Esophagus squamous epithelium (tissue), 5 donors: ENCODE data around the gene NOL12. TPM values are rescaled to one million over a fixed set of nuclear protein-coding genes. Genes with fewer than 3 reads are reported as not detected.

ENCODE experiments used
- DNase-seq: peaks from one replicate; lab custom pipeline; 2025; lab: John Stamatoyannopoulos, UW
- H3K27ac ChIP-seq, 4 donors: fragments of 200-600 bp; sonication (generic); one replicate each; pipeline ENCODE4 v1.5.1; 2016 to 2019; ENCODE audit warnings: mild to moderate bottlenecking in 1 of 4
- H3K27me3 ChIP-seq, 4 donors: fragments of 200-600 bp; sonication (generic); 1 replicate in 3 of 4; 2 replicates in 1 of 4; pipeline versions ENCODE4 v1.5.1 to v1.6.0; 2017 to 2021; ENCODE audit warnings: antibody characterized with exemption in 1 of 4
- H3K36me3 ChIP-seq, 3 donors: fragments of 200-600 bp; sonication (generic); one replicate each; pipeline ENCODE4 v1.5.1; 2016 to 2019
- H3K4me1 ChIP-seq, 3 donors: fragments of 200-600 bp; sonication (generic); one replicate each; pipeline ENCODE4 v1.5.1; 2017 to 2019
- H3K4me3 ChIP-seq, 4 donors: fragments of 200-600 bp; sonication (generic); 1 replicate in 3 of 4; 2 replicates in 1 of 4; pipeline ENCODE4 v1.5.1; 2016 to 2019; ENCODE audit warnings: mild to moderate bottlenecking in 2 of 4, moderate library complexity in 1 of 4
- H3K9me3 ChIP-seq, 3 donors: fragments of 200-600 bp; sonication (generic); one replicate each; pipeline ENCODE4 v1.5.1; 2016 to 2019
- CTCF ChIP-seq, 6 experiments: fragments of 450-650 bp in 4 of 6; fragments of 200-600 bp in 2 of 6; sonication (generic) in 2 of 6; IDR thresholded peaks; one replicate each; pipeline ENCODE4 v1.5.1; 2016 to 2019; ENCODE audit warnings: antibody characterized with exemption in 6 of 6, mild to moderate bottlenecking in 4 of 6, moderate library complexity in 4 of 6
- POLR2A ChIP-seq, 4 donors: fragments of 450-650 bp; IDR thresholded peaks; one replicate each; pipeline ENCODE4 v1.6.1; 2017; ENCODE audit warnings: antibody characterized with exemption in 4 of 4, mild to moderate bottlenecking in 4 of 4, moderate library complexity in 3 of 4
- WGBS, 2 donors: methylation state at CpG; one replicate each; pipeline ENCODE4 v1.1.5; 2018; 5-methylcytosine and 5-hydroxymethylcytosine counted together
- intact Hi-C: fragments of 100-400 bp; cut with DNase I; formaldehyde crosslinking; loops from one replicate; pipeline ENCODE4 v1.15.0; 2022
- total RNA-seq, 4 donors: library from RNA; depleted of rRNA; stranded (reverse); fragments of >200 nt; gene quantifications; one replicate each; pipeline ENCODE4 v1.1.0, GENCODE V29; 2016
- donor health status: DM: yes; HTN: yes; CAD: no.

NOL12 gene
- total RNA-seq, 4 donors from 2014 or later: 34.3 to 44.5 (median 40.8) TPM

GRCh38 chr22:37725551-37726240 lies 39.6 kb downstream of the NOL12 start:
- intact Hi-C loops: no loop called here

GRCh38 chr22:37726241-37726887 lies 40.2 kb downstream of the NOL12 start:
- intact Hi-C loops: no loop called here
- 53 to 66% methylated on average over 3 to 4 of the region's 20 CpGs for WGBS, 2 donors
- Histone ChIP-seq H3K4me1 (peaks cover 0 to 15% (median 9%) of the 10 kb centered on the region in 3 donors), H3K4me3 (no peak overlapping the region), H3K27ac (no peak overlapping the region), H3K9me3 (no peaks in the 10 kb centered on the region), H3K27me3 (no peaks in the 10 kb centered on the region), H3K36me3 (peaks cover 0 to 11% (median 0%) of the 10 kb centered on the region in 3 donors)
- DNase-seq: no peak
- TF ChIP-seq CTCF (IDR thresholded peaks at IDR 0.05) (peak in 1 of 6 experiments; percentile 40), POLR2A (IDR thresholded peaks at IDR 0.05) (no peak)

More at GRCh38 chr22:37725551-37726240, 39.6 kb downstream of the NOL12 start:
- Histone ChIP-seq H3K27ac (no peak overlapping the region), H3K9me3 (no peaks in the 10 kb centered on the region), H3K4me1 (peaks cover 0 to 15% (median 9%) of the 10 kb centered on the region in 3 donors), H3K4me3 (no peak overlapping the region), H3K27me3 (no peaks in the 10 kb centered on the region), H3K36me3 (peaks cover 0 to 11% (median 0%) of the 10 kb centered on the region in 3 donors)
- TF ChIP-seq POLR2A (IDR thresholded peaks at IDR 0.05) (no peak), CTCF (IDR thresholded peaks at IDR 0.05) (no peak)
- 92 to 97% methylated on average over 13 to 16 of the region's 25 CpGs for WGBS, 2 donors
- DNase-seq: no peak

- 100% methylated on average over 1 of the region's 1 CpG; no CpG with 5 or more reads in 1 of the 2 donors for WGBS, 2 donors
- no peaks in the 10 kb centered on the region for H3K27me3 ChIP-seq
- no peak overlapping the region for H3K4me3 ChIP-seq
- peak overlapping the region in 3 of 4 donors; percentile 65 to 70 (median 68) for H3K27ac ChIP-seq
- peaks cover 0 to 15% (median 9%) of the 10 kb centered on the region in 3 donors for H3K4me1 ChIP-seq
- no peak for TF ChIP-seq POLR2A (IDR thresholded peaks at IDR 0.05)
- TF ChIP-seq CTCF (IDR thresholded peaks at IDR 0.05): no peak
- H3K9me3 ChIP-seq: no peaks in the 10 kb centered on the region
- H3K36me3 ChIP-seq: peaks cover 0 to under 1% (median 0%) of the 10 kb centered on the region in 3 donors
- intact Hi-C loops: no loop called here
- DNase-seq: no peak
These were observed 42.5 kb downstream of the NOL12 start for GRCh38 chr22:37728620-37729019.

- Histone ChIP-seq H3K4me3 (no peak overlapping the region), H3K9me3 (no peaks in the 10 kb centered on the region), H3K27me3 (no peaks in the 10 kb centered on the region), H3K36me3 (no peaks in the 10 kb centered on the region), H3K4me1 (peaks cover 0 to 22% (median 9%) of the 10 kb centered on the region in 3 donors), H3K27ac (peak overlapping the region in 1 of 4 donors; percentile 29)
- TF ChIP-seq CTCF (IDR thresholded peaks at IDR 0.05) (peak in 1 of 6 experiments; percentile 24), POLR2A (IDR thresholded peaks at IDR 0.05) (no peak)
- 87 to 89% methylated on average over 9 to 12 of the region's 13 CpGs for WGBS, 2 donors
- no peak for DNase-seq
- intact Hi-C loops: no loop called here
These were observed 45.8 kb downstream of the NOL12 start for GRCh38 chr22:37731804-37732471.
